Left kidney (tissue), 8 donors: ENCODE results near the gene ZNF778. TPM values are rescaled to one million over a fixed set of nuclear protein-coding genes. Genes with fewer than 3 reads are reported as not detected.

Experiments
- DNase-seq: peaks from one replicate; pipeline ENCODE4 v3.0.0-alpha.2; 2013
- long read RNA-seq, 8 donors: transcript quantifications; one replicate each; lab custom pipeline, GENCODE V29; 2026
- polyA plus RNA-seq: library from polyadenylated mRNA; unstranded; fragments of 120-200 nt; gene quantifications from one replicate; pipeline ENCODE4 v1.2.1, GENCODE V29; 2013; ENCODE audit not compliant: insufficient read length

ZNF778 gene
- polyA plus RNA-seq: 7.0 TPM
- long read RNA-seq, donor 1, partial matches to known transcripts: 0 of 3 reads
- long read RNA-seq, donor 1, other reads (novel, unspliced or antisense): 0 of 3 reads
- long read RNA-seq, donor 2, partial matches to known transcripts: 0 of 1 reads
- long read RNA-seq, donor 2, other reads (novel, unspliced or antisense): 0 of 1 reads
- long read RNA-seq, donor 3: 0 reads
- long read RNA-seq, donor 4: 0 reads
- long read RNA-seq, donor 5, partial matches to known transcripts: 0 of 1 reads
- long read RNA-seq, donor 5, other reads (novel, unspliced or antisense): 0 of 1 reads
- long read RNA-seq, donor 6: 0 reads
- long read RNA-seq, donor 7: 0 reads
- long read RNA-seq, donor 8, partial matches to known transcripts: 0 of 2 reads
- long read RNA-seq, donor 8, other reads (novel, unspliced or antisense): 0 of 2 reads

GRCh38 chr16:89217388-89218191, at the start of gene ZNF778:
TSS of gene ZNF778 (plus strand) at chr16:89217703. CDS start at chr16:89221128, 3,425 bp downstream.
- peak; percentile 73 for DNase-seq

- no peak for DNase-seq
Measured at GRCh38 chr16:89168381-89169189, 48.9 kb upstream of the ZNF778 start.

- DNase-seq: no peak
Measured at GRCh38 chr16:89169778-89170177, 47.7 kb upstream of the ZNF778 start.

GRCh38 chr16:89170346-89171215, 46.9 kb upstream of the ZNF778 start:
- DNase-seq: no peak

- peak; percentile 90 for DNase-seq
Measured at GRCh38 chr16:89171216-89172170, 46.0 kb upstream of the ZNF778 start, which contains the start of gene CDH15. TSS of gene CDH15 (plus strand) at chr16:89171748. CDS start at chr16:89171832, 84 bp downstream.

- DNase-seq: no peak
Measured at GRCh38 chr16:89172171-89172527, 45.4 kb upstream of the ZNF778 start.

- no peak for DNase-seq
Measured at GRCh38 chr16:89172528-89173173, 44.9 kb upstream of the ZNF778 start.

GRCh38 chr16:89173174-89173921, 44.2 kb upstream of the ZNF778 start:
- DNase-seq: no peak

- DNase-seq: no peak
Measured at GRCh38 chr16:89174055-89174827, 43.3 kb upstream of the ZNF778 start.

- DNase-seq: no peak
Measured at GRCh38 chr16:89174877-89175276, 42.6 kb upstream of the ZNF778 start.

- no peak for DNase-seq
Measured at GRCh38 chr16:89175280-89176146, 42.0 kb upstream of the ZNF778 start.

- DNase-seq: no peak
Measured at GRCh38 chr16:89176147-89176690, 41.3 kb upstream of the ZNF778 start.

GRCh38 chr16:89176717-89177116, 40.8 kb upstream of the ZNF778 start:
- no peak for DNase-seq

- DNase-seq: no peak
Measured at GRCh38 chr16:89177501-89177900, 40.0 kb upstream of the ZNF778 start.

- DNase-seq: no peak
Measured at GRCh38 chr16:89178453-89179147, 38.9 kb upstream of the ZNF778 start.

- DNase-seq: no peak
Measured at GRCh38 chr16:89179148-89179484, 38.4 kb upstream of the ZNF778 start.
